GM19452 (cell line): ENCODE measurements around the gene ABCC4.

Source experiments
- ATAC-seq: cut with Tn5 transposase; IDR thresholded peaks from one replicate; pipeline ENCODE4 v1.9.1; 2021; ENCODE audit not compliant: unreplicated experiment

ABCC4 gene

DNA sequence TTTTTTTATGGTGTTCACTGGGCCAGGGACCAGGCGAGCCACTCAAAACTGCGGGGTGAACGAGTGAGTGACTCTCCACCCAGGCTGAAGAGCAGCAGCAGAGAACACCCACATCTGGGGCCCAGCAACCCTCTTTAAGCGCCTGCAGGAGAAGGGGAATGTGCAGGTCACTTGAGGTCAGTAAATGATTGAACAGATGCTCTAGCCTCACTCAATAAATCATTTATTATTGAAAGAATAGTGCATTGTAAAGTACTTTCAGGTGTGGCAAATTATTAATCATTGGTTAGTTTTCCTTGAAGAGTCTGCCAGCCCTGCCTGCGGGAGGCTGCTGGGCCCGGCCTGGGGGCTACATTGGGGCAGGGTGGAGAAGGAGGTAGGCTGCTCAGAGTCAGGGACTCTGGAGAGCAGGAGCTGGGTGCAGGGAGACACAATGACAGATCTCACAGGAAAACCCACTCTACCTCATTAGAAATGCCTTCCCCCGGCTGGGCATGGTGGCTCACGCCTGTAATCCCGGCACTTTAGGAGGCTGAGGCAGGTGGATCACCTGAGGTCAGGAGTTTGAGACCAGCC lies 42.5 kb downstream of the ABCC4 start:
- peak; percentile 66 for ATAC-seq

DNA sequence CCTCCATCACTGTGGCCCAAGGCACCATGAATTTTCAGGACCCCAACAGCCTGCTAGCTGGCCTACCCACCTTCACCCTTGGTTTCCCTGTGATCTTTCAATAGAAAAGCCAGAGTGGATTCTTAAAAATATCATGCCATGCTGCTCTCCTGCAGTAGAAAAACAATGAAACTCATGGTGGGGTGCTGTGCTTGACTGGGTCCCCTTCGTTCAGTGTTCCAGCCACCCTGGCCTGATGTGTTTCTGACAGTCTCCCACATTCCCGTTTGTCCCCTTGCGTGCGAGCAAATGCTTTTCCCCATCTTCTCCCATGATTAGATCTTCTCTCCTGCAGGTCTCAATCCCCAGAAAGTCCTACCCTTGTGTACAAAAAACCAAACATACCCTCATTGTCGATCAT lies 43.2 kb downstream of the ABCC4 start:
- no peak for ATAC-seq

DNA sequence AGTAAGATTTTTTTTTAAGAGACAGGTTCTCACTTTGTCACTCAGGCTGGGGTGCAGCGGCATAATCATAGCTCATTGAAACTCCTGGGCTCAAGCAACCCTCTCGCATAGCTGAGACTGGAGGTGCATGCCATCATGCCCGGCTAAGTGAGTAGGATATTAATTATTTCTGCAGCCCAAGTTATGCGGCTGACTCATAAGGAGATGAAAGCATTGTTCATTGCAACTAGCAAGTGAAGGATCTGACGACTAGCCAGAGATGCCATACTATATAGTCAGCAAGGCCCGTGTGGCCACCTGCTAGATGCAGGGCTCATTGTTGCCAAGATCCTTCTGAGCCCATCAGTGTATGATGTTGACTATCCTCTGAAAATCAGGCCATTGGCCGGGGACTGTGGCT lies 45.2 kb downstream of the ABCC4 start:
- no peak for ATAC-seq

DNA sequence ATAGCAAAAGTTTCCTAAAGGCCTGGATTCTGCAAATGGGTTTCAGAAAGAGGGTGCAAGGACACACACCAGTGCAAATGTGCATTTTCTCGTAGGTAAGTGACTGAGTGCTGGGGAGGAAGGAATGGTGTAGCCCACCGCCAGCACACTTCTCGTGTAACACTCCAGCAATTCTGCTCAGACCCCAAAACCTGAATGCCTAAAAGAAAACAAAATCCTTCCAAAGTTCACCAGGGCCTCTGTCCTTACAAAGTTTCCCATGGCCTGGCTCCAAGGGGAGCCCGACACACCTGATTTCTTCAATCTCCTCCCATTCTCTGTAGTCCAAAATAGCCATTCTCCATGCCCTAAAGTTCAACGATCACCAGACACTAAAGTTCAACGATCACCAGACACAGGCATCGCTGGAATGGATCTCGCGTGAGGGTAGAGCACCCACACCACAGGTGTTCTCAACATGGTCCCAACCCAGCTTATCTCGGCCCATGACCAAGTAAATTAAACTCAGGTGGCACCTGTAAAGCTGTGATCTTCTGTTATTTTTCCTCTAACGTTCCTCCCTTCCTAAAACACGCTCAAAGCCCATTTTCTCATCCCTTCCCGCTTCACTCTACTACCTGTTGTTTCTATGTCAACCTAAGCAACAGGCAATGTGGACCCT lies 46.0 kb downstream of the ABCC4 start:
- ATAC-seq = no peak

DNA sequence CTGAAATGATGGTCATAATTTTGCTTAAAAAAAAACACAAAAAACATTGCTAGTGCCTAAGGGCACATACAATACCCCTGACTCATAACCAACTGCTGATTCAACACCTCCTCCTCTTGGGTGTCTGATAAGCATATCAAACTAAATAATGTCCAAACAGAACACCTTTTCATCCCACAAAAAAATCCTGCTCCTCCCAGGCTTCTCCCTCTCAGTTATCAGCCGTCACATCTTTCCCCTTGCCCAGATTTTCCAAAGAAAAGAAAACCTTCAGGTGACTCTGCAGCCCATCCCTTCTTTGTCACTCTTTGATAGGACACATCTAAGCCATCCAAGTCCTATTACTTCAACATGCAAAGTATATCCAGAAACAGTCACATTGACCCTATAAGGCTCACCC lies 46.9 kb downstream of the ABCC4 start:
- no peak for ATAC-seq

DNA sequence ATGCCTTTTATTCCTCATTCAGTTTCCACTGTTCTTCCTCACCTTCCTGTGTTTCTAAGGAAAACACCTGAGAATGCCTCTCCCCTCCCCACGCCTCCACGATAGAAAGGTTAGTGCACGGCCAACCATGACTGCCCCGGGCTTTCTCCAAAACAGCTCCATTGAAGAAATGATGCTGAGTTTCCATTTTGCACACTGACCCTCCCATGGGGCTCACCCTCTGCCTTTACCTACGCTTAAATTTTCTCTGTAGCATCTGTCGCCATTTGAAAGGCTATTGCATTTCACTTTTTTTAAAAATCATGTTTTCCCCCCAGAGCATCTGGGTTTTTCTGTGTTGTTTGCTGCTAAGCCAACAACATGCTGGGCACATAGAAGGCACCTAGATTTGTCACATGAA lies 48.2 kb downstream of the ABCC4 start:
- ATAC-seq = no peak

DNA sequence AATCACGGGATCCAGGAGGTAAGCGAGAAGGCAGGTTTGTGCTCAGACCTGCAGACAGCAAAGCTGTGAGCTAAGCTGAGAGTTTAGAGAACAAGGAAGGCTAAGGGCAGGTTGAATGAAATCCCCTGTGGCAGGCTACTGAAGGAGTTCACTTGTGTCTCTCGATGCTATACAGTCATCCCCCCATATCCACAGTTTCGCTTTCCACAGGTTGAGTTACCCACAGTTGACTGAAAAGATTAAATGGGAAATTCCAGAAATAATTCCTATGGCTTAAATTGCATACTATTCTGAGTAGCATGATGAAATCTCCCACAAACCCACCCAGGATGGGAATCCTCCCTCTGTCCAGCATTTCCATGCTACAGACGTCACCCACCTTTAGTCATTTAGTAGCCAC lies 49.6 kb downstream of the ABCC4 start:
- ATAC-seq = no peak

DNA sequence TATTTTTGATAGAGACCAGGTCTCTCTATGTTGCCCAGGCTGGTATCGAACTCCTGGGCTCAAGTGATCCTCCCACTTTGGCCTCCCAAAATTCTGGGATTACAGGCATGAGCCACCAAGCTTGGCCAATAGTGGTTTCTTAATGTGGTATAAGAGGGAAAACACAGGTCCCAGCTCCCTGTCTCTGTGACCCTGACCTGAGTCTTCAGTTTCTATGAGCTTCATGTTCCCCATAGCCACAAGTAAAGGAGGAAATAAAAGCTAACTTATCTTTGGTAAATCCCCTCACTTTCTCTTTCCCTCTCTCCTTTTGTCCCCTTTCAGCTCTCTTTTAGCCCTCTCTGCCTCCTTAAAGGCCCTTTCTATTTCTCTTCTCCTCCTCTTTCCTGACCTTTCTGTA lies 50.3 kb downstream of the ABCC4 start:
- peak; percentile 51 for ATAC-seq

DNA sequence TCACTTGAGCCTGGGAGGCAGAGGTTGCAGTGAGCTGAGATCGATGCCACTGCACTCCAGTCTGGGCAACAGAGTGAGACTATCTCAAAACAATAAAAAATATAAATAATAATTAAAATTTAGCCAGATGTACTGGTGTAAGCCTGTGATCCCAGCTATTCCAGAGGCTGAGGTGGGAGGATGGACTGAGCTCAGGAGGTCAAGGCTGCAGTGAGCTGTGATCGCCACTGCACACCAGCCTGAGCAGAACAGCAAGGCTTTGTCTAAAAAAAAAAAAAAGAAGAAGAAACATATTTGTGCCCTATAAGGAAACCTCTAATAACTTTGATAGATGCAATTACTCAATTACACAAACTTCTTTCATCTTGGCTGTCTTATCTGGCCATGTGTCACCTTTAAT lies 52.3 kb downstream of the ABCC4 start:
- ATAC-seq = no peak

DNA sequence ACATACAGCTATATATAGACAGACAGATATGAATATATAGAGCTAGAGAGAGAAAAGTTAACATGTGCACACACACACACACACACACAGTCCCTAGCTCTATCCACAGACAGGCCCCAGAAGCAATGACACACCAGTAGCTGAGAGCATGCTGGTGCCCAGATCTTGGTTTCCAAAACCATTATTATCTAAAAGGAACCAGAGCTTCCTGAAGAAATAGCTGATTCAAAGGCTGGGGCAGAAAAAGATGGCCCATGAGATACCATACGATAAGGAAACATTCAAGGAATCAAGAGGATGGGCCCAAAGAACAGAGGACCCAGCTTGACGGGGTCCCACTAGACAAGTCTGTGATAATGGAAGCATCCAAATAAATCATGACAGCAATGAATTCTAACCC lies 53.4 kb downstream of the ABCC4 start:
- no peak for ATAC-seq

DNA sequence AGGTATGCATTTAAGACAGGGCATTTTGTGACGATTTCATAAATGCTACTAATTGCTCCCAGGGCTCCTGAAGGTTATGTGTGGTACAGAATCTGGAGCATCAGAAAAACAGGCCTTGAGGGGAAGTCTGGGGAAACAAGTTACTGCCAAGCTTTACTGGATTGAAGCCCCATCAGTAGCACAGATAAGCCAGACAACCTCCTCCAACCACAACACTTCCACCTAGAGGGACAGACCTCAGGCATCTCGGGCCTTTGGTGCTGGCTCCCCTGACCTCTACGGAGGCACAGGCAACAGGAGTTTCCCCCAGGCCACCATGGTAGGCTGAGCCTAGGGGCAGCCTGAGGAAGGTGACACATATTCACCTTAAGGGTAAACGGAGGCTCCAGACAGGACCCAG lies 54.1 kb downstream of the ABCC4 start:
- no peak for ATAC-seq

DNA sequence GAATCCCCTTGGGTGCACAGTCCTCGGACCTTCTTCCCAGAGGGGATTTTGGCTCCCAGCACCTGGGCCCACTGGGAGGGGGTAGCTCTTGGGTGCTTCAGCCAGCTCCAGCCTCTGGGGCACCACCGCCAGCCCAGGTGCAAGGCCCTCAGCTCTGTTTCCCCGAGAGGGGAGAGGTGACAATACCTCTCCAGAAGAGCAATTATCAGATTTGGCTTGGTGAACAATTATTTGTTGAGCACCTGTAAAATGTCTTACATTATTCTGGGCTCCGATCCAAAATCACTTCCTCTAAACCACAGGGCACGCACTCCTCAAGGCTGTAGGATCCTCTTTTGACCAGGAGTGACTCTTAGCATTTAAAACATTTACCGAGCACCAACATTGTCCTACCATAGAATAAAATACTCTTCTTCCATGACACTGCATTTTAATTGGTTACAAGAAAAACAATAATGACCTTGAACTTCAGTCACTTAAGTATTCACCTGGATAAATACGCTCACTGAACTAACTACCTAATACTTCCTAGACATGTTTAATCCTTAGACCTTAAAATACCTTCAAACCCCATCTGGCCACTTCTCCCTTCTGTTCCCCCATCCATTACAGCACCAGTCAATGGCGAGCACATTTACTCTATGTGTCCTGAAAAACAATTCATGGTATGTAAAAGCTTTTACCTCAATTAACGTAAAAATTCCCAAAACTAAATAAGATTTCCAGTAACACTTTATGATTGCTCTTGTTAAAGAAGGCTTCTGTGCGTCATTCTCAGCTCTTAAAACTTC lies 54.8 kb downstream of the ABCC4 start:
- no peak for ATAC-seq

DNA sequence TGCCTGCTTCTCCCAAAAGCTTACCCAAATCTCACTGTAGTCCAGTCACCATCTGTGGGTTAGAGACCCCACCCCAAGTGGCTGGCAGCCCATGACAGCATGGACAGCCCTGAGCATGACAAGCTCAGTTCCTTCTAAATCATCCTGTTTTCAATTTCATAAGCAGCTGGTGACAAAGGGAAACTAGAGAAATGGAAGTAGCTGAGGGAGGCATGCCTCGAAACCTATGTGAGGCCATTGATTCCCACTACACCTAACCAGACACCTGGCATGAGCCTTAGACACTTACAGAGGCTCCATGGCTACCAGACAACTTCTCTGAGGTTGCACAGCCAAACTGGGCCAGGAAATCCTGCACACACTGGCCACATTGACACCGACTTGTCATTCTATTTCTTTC lies 56.2 kb downstream of the ABCC4 start:
- peak; percentile 57 for ATAC-seq

DNA sequence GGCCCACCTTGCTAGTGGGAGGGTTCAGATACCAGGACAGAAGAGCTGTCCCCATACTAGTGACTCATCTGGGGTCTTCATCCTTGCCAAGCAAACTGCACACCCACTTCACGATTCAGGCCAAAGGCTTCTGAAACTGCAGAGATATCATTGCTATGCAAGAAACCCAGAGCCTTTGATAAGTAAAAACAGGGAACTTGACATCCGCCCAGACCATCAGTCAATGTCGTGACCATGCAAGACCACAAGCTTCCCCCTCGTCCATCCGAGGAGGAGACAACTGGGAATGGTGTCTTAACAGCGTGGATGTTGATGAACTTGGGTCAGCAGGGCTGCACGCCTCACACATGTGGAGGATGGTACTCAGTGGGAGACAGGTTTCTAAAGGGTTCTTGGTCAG lies 58.0 kb downstream of the ABCC4 start:
- ATAC-seq = no peak

DNA sequence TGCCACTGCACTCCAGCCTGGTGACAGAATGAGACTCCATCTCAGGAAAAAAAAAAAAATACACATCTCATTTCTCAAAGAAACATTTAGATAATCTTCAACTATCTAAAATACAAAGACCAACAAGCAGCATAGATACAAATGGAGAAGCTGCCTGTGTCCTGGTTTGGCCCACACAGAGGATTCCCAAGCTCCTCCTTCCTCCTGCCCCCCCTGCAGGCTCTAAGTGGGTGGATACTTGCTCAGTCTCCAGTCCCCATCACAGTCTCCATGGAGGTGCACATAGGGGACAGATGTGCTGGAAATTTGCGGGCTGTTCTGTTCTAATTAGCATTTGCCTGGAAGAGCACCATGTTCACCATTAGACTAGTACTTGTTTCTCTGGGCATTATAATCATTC lies 59.9 kb downstream of the ABCC4 start:
- ATAC-seq = no peak

DNA sequence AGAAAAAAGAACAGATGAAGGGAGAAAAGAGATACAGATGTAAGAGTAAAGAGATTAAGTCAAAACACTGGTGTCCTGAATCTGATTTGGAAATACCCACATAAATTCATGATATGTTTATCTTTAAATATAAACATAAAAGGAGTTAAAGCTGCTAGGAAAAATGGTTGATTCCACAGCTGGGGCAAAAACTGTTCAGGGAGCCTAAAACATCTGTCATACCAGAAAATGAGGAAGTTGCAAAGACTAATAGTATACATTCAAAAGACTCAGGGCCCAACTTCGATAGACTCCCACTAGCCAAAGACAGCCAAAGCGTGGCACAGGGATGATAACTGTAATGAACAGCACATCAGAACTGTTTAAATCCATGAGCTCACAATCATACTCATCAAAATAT lies 62.0 kb downstream of the ABCC4 start:
- peak; percentile 51 for ATAC-seq

DNA sequence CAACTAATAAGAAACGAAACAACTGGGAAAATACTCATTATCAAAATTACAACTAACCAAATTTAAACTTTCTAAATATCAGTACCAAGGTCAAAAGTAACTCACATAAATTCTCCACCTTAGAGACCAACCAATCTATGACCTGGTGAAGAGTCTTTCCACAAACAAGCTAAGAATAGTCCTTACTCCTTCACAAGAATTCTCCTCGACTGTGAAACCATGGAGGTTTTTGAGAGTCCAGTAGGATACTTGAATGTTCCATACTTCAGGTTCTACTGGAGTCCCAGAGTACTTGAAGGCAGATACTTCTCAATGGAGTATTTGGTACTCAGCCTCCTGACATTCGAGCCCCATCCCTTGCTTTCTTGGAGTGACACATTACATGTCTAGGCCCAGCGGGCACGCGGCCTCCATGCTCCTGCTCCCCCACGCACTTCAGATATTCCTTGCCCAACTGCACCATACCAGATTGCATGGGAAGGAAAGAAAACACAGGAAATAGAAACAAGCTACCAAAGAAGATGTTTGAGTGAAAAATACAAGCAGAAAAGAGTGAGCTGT lies 63.9 kb downstream of the ABCC4 start:
- no peak for ATAC-seq

DNA sequence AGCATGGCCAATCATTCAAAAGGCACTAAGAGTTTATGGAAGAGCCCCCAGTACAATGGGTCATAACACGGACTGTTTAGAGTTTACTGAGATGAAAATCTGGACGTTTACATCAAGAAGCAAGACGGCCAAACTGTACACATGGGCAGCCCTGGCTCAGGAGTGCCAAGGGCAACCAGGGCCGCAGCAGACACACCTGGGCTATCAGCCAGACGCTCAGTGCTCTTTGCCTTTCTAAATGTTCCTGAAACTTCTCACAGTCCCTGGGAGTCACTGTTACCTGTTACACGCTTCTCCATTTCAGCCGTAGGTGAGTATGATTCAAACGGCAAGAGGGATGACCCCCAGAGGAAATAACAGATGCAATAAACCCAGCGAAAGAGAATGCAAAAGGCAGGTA lies 64.5 kb downstream of the ABCC4 start:
- ATAC-seq = no peak

DNA sequence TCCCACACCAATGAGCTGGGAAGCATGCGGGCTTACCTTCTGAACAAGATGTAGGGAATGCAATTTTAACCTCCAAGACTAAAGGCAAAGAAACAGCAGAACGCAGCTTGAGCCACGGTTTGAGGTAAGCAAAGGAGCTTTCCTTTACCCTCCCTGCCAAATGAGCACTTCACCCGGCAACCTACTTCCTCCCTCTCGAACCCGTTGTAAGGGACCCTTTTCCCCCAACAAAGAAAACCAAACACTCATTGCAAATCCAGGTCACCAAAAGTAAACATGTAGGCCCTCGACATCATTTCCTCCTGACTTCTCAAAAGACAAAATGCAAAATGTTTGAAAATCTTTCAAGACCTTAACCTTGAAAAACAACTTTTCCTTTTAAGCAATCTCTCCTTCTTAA lies 65.3 kb downstream of the ABCC4 start:
- ATAC-seq = no peak

DNA sequence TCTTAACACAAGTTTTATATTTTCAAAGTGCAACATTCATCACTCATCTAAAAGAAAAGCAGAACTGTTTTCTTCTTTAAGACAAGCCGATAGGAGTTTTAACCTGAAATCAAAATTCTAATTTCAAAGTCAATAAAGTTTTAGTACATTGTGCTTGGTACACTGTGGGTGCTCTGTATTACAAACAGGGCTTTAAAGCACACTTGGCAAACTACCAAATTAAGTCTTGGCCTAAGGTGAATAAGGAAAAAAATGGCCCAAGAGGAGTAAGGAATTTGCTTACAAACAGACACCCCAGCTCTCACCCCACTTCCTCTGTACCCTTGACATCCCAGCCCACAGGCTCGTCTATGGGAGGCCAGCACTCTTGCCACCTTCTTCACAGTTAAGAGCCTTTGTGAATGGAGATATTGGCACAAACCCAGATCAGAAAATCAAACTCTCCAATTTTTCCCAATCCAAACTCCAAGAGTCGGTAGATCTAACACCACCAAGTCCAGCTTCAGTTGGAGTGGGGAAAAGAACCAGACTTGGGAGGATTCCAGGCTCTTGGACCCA lies 66.0 kb downstream of the ABCC4 start:
- ATAC-seq = no peak

DNA sequence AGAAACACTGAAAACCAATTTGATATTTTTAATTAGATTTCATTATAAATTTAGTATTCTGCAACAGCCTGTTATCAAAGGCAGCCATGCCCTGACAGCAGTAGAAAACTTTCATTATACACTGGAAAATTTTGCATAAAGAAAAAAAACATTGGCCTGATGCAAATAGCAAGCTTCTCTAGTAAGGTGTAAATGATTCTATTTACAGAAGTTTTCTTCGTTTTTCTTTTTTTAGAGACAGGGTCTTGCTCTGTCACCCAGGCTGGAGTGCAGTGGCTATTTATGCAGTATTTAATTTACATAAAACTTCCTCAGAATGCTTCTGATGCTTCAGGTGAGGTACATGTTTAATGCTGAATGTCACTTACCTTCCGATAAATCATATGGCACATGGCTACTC lies 67.0 kb downstream of the ABCC4 start:
- ATAC-seq = peak; percentile 69
